ENCODE results near the gene EXOC7. TPM values are rescaled to one million over a fixed set of nuclear protein-coding genes. Genes with fewer than 3 reads are reported as not detected.
A peak's percentile ranks its signal among the peaks of the same experiment; 100 is the strongest.

EXOC7 gene
- total and polyA plus RNA-seq, 2 experiments from 2014 or later = 134 to 166 TPM

DNA sequence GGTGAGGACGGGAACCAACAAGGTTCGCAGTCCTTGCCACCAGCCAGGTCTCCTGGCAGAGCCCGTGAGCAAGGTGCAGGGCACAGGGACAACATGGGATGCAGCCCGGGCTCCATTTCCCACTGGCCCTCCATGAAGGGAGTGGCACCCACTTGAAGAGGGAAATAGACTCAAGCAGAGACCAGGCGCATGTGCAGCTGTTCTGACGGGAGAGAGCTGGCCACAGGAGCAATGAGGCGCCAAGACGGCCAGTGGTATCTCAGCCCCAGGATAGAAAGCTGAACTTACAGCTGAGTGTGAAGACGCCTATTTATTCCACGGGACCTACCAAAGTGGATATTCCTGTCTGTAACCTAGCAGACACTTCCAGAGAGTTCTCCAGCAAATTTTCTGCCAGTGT lies 45.6 kb upstream of the EXOC7 start:
- H3K36me3 ChIP-seq = no peaks in the 10 kb centered on the region
- DNase-seq (ENCODE audit: low read depth in 1 of 2, low spot score in 1 of 2) = no peak
- H3K27ac ChIP-seq = no peak overlapping the region
- no peaks in the 10 kb centered on the region for H3K9me3 ChIP-seq (ENCODE audit: low read depth)
- TF ChIP-seq CTCF (IDR thresholded peaks at IDR 0.05; ENCODE audit: low read depth, low read length) = no peak
- no peaks in the 10 kb centered on the region for H3K27me3 ChIP-seq
- H3K4me3 ChIP-seq = no peak overlapping the region
- H3K4me1 ChIP-seq (ENCODE audit: low read depth) = no peaks in the 10 kb centered on the region

DNA sequence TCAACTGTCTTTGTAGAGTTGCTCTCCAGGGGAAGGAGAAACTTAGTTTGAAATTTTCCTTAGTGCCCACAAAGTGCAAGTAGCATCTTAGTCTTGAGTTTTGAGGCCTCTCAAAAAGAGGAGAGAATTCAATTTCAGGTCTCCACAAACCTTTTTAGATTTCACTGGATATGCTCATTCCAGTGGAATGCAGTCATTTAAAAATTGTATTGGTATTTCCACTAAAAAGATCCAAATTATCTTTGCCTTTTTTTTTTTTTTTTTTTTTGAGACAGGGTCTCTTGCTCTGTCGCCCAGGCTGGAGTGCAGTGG lies 44.4 kb upstream of the EXOC7 start:
- DNase-seq (ENCODE audit: low read depth in 1 of 2, low spot score in 1 of 2) = no peak
- Histone ChIP-seq H3K4me1 (ENCODE audit: low read depth) (no peaks in the 10 kb centered on the region), H3K36me3 (no peaks in the 10 kb centered on the region), H3K27ac (no peak overlapping the region), H3K27me3 (peaks cover 10% of the 10 kb centered on the region), H3K9me3 (ENCODE audit: low read depth) (no peaks in the 10 kb centered on the region), H3K4me3 (no peak overlapping the region)
- no peak for TF ChIP-seq CTCF (IDR thresholded peaks at IDR 0.05; ENCODE audit: low read depth, low read length)

DNA sequence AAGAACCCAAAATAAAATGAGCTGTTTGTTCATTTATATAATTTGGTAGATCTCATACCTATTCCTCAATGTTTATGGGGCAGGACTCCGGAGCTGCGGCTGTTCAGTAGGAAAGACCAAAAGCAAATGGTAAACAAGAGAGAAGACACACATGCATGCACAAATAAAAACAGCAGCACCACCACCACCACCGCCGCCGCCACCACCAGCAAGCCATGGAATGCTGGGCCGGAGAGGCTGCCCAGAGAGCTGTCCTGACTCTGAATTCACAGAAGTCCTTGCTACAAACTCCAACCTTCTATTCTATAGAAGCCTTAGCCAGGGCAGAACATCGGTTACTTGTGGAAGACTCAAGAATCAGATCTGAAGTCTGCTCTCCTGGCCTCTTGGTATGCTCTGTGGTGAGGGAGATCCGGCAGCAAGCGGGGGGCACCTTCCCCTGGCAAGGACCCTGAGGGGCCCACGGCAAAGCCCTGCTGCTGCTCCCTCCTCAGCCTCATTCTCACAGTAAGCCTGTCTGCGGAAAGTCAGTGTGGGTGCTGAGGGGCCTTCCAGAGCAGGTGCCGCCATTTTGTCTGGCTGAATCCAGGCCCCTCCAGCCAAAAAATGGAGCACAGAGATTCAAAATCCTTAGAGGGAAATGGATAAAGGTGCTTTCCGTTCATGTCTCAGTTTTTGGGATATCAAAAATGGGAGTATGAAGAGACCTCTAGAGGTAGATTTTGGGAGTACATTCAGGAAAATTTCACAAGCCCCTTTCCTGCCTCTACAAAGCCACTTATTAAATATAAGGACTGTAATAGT lies 43.8 kb upstream of the EXOC7 start:
- Histone ChIP-seq H3K9me3 (ENCODE audit: low read depth) (no peaks in the 10 kb centered on the region), H3K27ac (no peak overlapping the region), H3K36me3 (no peaks in the 10 kb centered on the region), H3K4me3 (no peak overlapping the region), H3K4me1 (ENCODE audit: low read depth) (peaks cover 1% of the 10 kb centered on the region), H3K27me3 (peaks cover 15% of the 10 kb centered on the region)
- DNase-seq (ENCODE audit: low read depth in 1 of 2, low spot score in 1 of 2) = peak in 1 of 2 donors; percentile 50
- TF ChIP-seq CTCF (IDR thresholded peaks at IDR 0.05; ENCODE audit: low read depth, low read length) = peak; percentile 68

DNA sequence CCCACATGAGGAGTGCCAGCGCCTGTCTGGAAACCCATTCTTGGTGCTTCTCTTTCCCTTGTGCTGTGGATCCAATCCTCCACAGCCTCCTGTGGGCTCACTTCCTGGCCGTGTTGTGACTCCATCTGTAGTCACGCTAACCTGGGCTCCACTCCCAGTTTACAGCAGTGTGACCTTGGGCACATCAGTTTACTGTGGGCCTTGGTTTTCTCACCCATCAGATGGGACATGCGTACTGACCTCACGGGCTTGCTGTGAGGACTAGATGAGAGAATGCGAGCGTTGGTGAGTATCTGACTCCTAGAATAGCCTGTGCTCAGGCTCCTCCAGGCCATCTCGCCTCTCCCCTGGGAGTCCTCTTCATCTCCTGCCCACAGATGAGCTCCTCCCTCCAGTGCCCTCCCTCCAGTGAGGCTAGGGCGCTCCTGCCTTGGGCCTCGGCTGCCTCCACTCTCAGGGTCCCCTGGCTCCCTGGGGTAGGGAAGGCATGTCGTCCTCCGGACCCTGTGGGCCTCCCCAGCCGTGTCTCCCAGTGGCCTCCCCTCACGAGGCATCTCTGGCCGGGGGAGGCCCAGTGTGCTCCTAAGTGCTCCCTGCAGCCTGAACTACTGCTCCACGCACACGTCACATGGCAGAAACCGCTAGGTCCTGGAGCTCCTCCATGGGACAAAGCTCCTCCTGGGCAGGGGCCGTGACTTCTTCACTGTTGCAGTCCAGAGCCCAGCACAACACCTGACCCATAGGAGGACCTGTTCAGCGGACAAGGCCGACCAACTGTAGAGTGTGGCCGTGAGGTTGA lies 42.7 kb upstream of the EXOC7 start:
- TF ChIP-seq CTCF (IDR thresholded peaks at IDR 0.05; ENCODE audit: low read depth, low read length) = no peak
- DNase-seq (ENCODE audit: low read depth in 1 of 2, low spot score in 1 of 2) = no peak
- peaks cover 10% of the 10 kb centered on the region for H3K4me1 ChIP-seq (ENCODE audit: low read depth)
- H3K9me3 ChIP-seq (ENCODE audit: low read depth) = no peaks in the 10 kb centered on the region
- no peak overlapping the region for H3K27ac ChIP-seq
- H3K27me3 ChIP-seq = peaks cover 27% of the 10 kb centered on the region
- no peaks in the 10 kb centered on the region for H3K36me3 ChIP-seq
- H3K4me3 ChIP-seq = no peak overlapping the region

GRCh38 chr17:76145231-76146052 lies 41.9 kb upstream of the EXOC7 start:
- no peak overlapping the region for H3K27ac ChIP-seq
- H3K9me3 ChIP-seq (ENCODE audit: low read depth) = no peaks in the 10 kb centered on the region
- TF ChIP-seq CTCF (IDR thresholded peaks at IDR 0.05; ENCODE audit: low read depth, low read length) = no peak
- DNase-seq (ENCODE audit: low read depth in 1 of 2, low spot score in 1 of 2) = peak in 1 of 2 donors; percentile 49
- peaks cover 10% of the 10 kb centered on the region for H3K4me1 ChIP-seq (ENCODE audit: low read depth)
- H3K27me3 ChIP-seq = peaks cover 33% of the 10 kb centered on the region
- H3K36me3 ChIP-seq = no peaks in the 10 kb centered on the region
- no peak overlapping the region for H3K4me3 ChIP-seq
